ENCODE measurements around the gene DENND1C. TPM values are rescaled to one million over a fixed set of nuclear protein-coding genes. Genes with fewer than 3 reads are reported as not detected.
A peak's percentile ranks its signal among the peaks of the same experiment; 100 is the strongest.

The DENND1C gene
- total and polyA plus RNA-seq, 9 of the 15 experiments (the other 6 are each of a cell fraction or from before 2014, with no cell fraction given) = 0.03 to 1.2 (median 0.32) TPM; not detected in 1

GRCh38 chr19:6530386-6531162, 49.0 kb upstream of the DENND1C start, which contains the start of gene TNFSF9 (continued):
- TF ChIP-seq MAZ (CRISPR knock-in tag; conservative IDR thresholded peaks at IDR 0.05 in 1 of 2, IDR thresholded peaks at IDR 0.05 in 1 of 2) = peak in 1 of 2 experiments; percentile 64; a peak in 1 of 4 replicates
- peak; percentile 90 to 99; a peak in 3 of 4 replicates for TF ChIP-seq NONO (IDR thresholded peaks at IDR 0.05; ENCODE audit: low read depth in 2 of 2, low read length in 1 of 2)
- no peak for TF ChIP-seq ZNF3 (CRISPR knock-in tag; IDR thresholded peaks at IDR 0.05)
- TF ChIP-seq CHD1 (IDR thresholded peaks at IDR 0.05; ENCODE audit: low read length) = no peak
- no peak for TF ChIP-seq CREB3 (tag; conservative IDR thresholded peaks at IDR 0.05; ENCODE audit: low read depth)
- TF ChIP-seq DDX20 (tag; IDR thresholded peaks at IDR 0.05; ENCODE audit: low read depth) = no peak
- TF ChIP-seq MCM3 (IDR thresholded peaks at IDR 0.05) = no peak
- TF ChIP-seq, protein P1, sequence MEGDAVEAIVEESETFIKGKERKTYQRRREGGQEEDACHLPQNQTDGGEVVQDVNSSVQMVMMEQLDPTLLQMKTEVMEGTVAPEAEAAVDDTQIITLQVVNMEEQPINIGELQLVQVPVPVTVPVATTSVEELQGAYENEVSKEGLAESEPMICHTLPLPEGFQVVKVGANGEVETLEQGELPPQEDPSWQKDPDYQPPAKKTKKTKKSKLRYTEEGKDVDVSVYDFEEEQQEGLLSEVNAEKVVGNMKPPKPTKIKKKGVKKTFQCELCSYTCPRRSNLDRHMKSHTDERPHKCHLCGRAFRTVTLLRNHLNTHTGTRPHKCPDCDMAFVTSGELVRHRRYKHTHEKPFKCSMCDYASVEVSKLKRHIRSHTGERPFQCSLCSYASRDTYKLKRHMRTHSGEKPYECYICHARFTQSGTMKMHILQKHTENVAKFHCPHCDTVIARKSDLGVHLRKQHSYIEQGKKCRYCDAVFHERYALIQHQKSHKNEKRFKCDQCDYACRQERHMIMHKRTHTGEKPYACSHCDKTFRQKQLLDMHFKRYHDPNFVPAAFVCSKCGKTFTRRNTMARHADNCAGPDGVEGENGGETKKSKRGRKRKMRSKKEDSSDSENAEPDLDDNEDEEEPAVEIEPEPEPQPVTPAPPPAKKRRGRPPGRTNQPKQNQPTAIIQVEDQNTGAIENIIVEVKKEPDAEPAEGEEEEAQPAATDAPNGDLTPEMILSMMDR (IDR thresholded peaks at IDR 0.05 in 2 of 3, conservative IDR thresholded peaks at IDR 0.05 in 1 of 3; ENCODE audit: insufficient read depth in 2 of 3, low read depth in 1 of 3, low read length in 3 of 3) = no peak
- TF ChIP-seq ZC3H8 (IDR thresholded peaks at IDR 0.05) = peak; percentile 61; the same call in 1 of the 2 replicates
- no peak for TF ChIP-seq ZNF347 (CRISPR knock-in tag; IDR thresholded peaks at IDR 0.05; ENCODE audit: low read depth)
- TF ChIP-seq ZNF146 (CRISPR knock-in tag; IDR thresholded peaks at IDR 0.05; ENCODE audit: unreplicated experiment) = no peak
- TF ChIP-seq FOXK2 (conservative IDR thresholded peaks at IDR 0.05 in 1 of 2, IDR thresholded peaks at IDR 0.05 in 1 of 2; ENCODE audit: low read depth in 2 of 2) = peak; percentile 64 to 66; a peak in 1 of 4 replicates
- no peak for TF ChIP-seq ZNF740 (CRISPR knock-in tag; IDR thresholded peaks at IDR 0.05)
- no peak for TF ChIP-seq ZNF740 (tag; IDR thresholded peaks at IDR 0.05)
- no peak for TF ChIP-seq BDP1 (IDR thresholded peaks at IDR 0.05; ENCODE audit: insufficient read depth, insufficient read length)
- TF ChIP-seq, protein P2, sequence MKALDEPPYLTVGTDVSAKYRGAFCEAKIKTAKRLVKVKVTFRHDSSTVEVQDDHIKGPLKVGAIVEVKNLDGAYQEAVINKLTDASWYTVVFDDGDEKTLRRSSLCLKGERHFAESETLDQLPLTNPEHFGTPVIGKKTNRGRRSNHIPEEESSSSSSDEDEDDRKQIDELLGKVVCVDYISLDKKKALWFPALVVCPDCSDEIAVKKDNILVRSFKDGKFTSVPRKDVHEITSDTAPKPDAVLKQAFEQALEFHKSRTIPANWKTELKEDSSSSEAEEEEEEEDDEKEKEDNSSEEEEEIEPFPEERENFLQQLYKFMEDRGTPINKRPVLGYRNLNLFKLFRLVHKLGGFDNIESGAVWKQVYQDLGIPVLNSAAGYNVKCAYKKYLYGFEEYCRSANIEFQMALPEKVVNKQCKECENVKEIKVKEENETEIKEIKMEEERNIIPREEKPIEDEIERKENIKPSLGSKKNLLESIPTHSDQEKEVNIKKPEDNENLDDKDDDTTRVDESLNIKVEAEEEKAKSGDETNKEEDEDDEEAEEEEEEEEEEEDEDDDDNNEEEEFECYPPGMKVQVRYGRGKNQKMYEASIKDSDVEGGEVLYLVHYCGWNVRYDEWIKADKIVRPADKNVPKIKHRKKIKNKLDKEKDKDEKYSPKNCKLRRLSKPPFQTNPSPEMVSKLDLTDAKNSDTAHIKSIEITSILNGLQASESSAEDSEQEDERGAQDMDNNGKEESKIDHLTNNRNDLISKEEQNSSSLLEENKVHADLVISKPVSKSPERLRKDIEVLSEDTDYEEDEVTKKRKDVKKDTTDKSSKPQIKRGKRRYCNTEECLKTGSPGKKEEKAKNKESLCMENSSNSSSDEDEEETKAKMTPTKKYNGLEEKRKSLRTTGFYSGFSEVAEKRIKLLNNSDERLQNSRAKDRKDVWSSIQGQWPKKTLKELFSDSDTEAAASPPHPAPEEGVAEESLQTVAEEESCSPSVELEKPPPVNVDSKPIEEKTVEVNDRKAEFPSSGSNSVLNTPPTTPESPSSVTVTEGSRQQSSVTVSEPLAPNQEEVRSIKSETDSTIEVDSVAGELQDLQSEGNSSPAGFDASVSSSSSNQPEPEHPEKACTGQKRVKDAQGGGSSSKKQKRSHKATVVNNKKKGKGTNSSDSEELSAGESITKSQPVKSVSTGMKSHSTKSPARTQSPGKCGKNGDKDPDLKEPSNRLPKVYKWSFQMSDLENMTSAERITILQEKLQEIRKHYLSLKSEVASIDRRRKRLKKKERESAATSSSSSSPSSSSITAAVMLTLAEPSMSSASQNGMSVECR (CRISPR knock-in tag; IDR thresholded peaks at IDR 0.05) = peak; percentile 57; the same call in 1 of the 2 replicates
- no peak for TF ChIP-seq ZNF584 (CRISPR knock-in tag; IDR thresholded peaks at IDR 0.05; ENCODE audit: low read depth)

Data from K562 (cell line).